ENCODE results near the gene MBOAT2.

Gene MBOAT2

DNA sequence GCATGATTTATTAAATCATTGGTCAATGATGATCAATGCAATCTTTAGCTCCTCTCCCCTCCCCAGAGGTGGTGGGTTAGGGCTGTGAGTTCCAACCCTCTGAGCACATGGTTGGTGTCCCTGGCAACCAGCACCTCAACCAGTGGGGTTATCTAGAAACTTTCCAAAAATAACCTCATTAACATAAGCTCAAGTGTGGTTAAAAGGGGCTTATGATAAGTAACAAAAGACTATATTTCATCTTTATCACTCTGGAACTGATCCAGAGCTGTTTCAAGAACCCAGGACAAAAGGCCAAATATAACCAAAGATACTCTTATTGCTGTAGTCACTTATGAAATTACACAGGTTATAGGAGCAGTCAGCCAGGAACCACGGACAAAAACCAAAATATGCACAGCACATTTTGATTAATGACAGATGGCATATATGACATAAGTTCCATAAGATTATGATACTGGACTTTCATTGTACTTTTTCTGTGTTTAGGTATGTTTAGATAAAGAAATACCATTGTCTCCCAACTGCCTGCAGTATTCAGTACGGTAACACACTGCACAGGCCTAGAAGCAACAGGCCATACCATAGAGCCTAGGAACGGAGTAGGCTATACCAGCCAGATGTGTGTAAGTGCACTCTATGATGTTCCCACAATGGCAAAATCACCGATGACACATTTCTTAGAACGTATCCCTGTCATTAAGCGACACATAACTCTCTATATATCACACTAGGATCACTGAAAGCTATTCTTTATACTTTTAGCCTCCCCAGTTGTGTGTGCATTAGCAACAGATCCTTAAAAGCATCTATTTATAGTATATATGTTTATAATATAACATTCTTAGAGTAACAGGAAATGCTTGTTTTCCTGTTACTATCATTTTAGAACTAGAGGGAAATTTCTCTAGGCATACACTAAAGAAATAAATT is 197.9 kb downstream of the MBOAT2 start:
- no peak for DNase-seq

DNA sequence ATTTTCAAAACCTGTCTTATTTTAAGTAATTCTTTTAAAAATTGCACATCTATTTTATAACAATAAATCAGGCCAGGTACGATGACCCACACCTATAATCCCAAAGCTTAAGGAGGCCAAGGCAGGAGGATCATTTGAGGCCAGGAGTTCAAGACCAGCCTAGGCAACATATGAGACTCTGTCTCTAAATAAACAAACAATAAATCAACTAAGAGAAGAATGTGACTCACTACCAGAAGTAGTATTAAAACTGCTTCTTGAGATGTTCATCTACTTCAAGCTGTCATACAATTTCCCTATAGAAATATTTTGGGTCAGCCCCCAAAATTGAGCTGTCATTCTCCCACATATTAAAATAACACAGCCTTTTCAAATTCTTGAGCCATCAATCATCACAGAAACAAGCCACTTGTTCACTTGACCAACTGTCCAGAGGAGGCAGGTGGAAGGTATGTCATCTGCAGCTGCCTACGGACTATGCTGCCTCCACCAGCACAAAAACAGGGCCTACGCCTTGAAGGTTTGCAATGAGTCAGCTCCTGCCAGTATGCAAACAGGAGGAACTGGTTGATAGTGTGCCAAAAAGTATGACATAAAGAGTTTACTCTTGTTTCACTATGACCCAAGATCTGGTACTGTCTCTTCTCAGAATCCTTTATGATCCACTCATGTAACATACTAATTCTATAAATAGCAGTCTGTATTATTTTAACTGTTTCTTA is 199.7 kb downstream of the MBOAT2 start:
- no peak for DNase-seq

DNA sequence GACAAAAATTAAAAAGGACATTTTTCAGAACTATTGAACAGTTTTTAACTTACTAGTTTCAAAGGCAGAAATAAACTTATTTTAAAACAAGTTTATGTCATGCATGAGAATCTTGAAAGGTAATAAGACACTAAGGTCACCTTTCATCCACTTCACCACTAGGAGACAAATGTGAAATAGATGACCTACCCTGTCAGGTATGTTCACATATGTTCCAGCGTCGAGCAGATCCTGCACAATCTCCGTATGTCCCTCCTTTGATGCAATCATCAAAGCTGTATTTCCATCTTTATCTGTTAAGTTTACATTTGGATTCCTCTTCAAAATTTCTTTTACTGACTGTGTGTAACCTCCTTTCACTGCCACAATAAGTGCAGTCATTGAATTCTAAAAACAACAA is 200.7 kb downstream of the MBOAT2 start:
- DNase-seq: no peak

All from activated CD4-positive, alpha-beta T cell treated with anti-CD3 and anti-CD28 coated beads, Interleukin-2, amount 50 U/mL, for 4 hours (primary cell).